Measurements from ENCODE around the gene DOCK8. TPM values are rescaled to one million over a fixed set of nuclear protein-coding genes. Genes with fewer than 3 reads are reported as not detected.

Gene DOCK8
- polyA plus RNA-seq, 1 donor (not counting 4 experiments of a cell fraction or from before 2014, with no cell fraction given): 1.5 TPM

- FAIRE-seq (peak; percentile 17), DNase-seq (ENCODE audit: low read depth, low spot score) (no peak)
- Histone ChIP-seq H3K36me3 (ENCODE audit: control insufficient read depth in 2 of 2, extremely low read depth in 1 of 2, insufficient read depth in 2 of 2, low read length in 2 of 2) (peaks cover 0 to 2% of the 10 kb centered on the region in 2 experiments), H4K20me1 (ENCODE audit: control insufficient read depth, extremely low read depth, insufficient read depth, low read length) (no peaks in the 10 kb centered on the region), H3K27ac (ENCODE audit: control insufficient read depth, insufficient read depth, low read length) (no peak overlapping the region), H3K4me2 (ENCODE audit: control insufficient read depth, extremely low read depth, insufficient read depth, low read depth, low read length) (no peak overlapping the region), H3K9me3 (ENCODE audit: control insufficient read depth, low read depth, low read length) (no peaks in the 10 kb centered on the region), H3K9ac (ENCODE audit: control insufficient read depth, extremely low read depth, insufficient read depth, low read length) (no peak overlapping the region), H3K9me1 (ENCODE audit: control insufficient read depth, extremely low read depth, insufficient read depth, low read length) (no peaks in the 10 kb centered on the region), H2AFZ (ENCODE audit: control insufficient read depth, low read length) (no peak overlapping the region), H3K27me3 (ENCODE audit: control insufficient read depth, extremely low read depth, insufficient read depth, low read length) (no peaks in the 10 kb centered on the region), H3K4me1 (ENCODE audit: control insufficient read depth, extremely low read depth, insufficient read depth, low read length) (no peaks in the 10 kb centered on the region), H3K79me2 (ENCODE audit: control insufficient read depth, insufficient read depth, low read length) (peaks cover 80% of the 10 kb centered on the region), H3K4me3 (ENCODE audit: control insufficient read depth in 2 of 3, extremely low read depth in 1 of 3, insufficient read depth in 2 of 3, low read depth in 1 of 3, low read length in 3 of 3) (no peak overlapping the region)
- dilution Hi-C loops (cut with MboI; ENCODE audit: extremely low pct_ligation_motif_present, low sequenced_read_pairs): no loop called here
- TF ChIP-seq EZH2 (IDR thresholded peaks at IDR 0.05; ENCODE audit: low read length) (no peak), CTCF (optimal IDR thresholded peaks at IDR 0.05 in 1 of 3, IDR thresholded peaks at IDR 0.05 in 1 of 3, conservative IDR thresholded peaks at IDR 0.05 in 1 of 3; ENCODE audit: extremely low read depth in 1 of 3, insufficient read depth in 2 of 3, low read length in 3 of 3) (no peak)
These were observed 297.2 kb downstream of the DOCK8 start for GRCh38 chr9:511861-512260.

GRCh38 chr9:512555-513272 lies 298.0 kb downstream of the DOCK8 start:
- dilution Hi-C loops (cut with MboI; ENCODE audit: extremely low pct_ligation_motif_present, low sequenced_read_pairs): no loop called here
- peaks cover 82% of the 10 kb centered on the region for H3K79me2 ChIP-seq (ENCODE audit: control insufficient read depth, insufficient read depth, low read length)
- no peaks in the 10 kb centered on the region for H3K9me1 ChIP-seq (ENCODE audit: control insufficient read depth, extremely low read depth, insufficient read depth, low read length)
- H2AFZ ChIP-seq (ENCODE audit: control insufficient read depth, low read length): no peak overlapping the region
- no peaks in the 10 kb centered on the region for H3K9me3 ChIP-seq (ENCODE audit: control insufficient read depth, low read depth, low read length)
- no peaks in the 10 kb centered on the region for H3K4me1 ChIP-seq (ENCODE audit: control insufficient read depth, extremely low read depth, insufficient read depth, low read length)
- no peak overlapping the region for H3K4me3 ChIP-seq (ENCODE audit: control insufficient read depth in 2 of 3, extremely low read depth in 1 of 3, insufficient read depth in 2 of 3, low read depth in 1 of 3, low read length in 3 of 3)
- FAIRE-seq (no peak), DNase-seq (ENCODE audit: low read depth, low spot score) (no peak)
- H3K4me2 ChIP-seq (ENCODE audit: control insufficient read depth, extremely low read depth, insufficient read depth, low read depth, low read length): no peak overlapping the region
- TF ChIP-seq EZH2 (IDR thresholded peaks at IDR 0.05; ENCODE audit: low read length) (no peak), CTCF (optimal IDR thresholded peaks at IDR 0.05 in 1 of 3, IDR thresholded peaks at IDR 0.05 in 1 of 3, conservative IDR thresholded peaks at IDR 0.05 in 1 of 3; ENCODE audit: extremely low read depth in 1 of 3, insufficient read depth in 2 of 3, low read length in 3 of 3) (no peak)
- no peaks in the 10 kb centered on the region for H3K27me3 ChIP-seq (ENCODE audit: control insufficient read depth, extremely low read depth, insufficient read depth, low read length)
- no peak overlapping the region for H3K27ac ChIP-seq (ENCODE audit: control insufficient read depth, insufficient read depth, low read length)
- H3K36me3 ChIP-seq (ENCODE audit: control insufficient read depth in 2 of 2, extremely low read depth in 1 of 2, insufficient read depth in 2 of 2, low read length in 2 of 2): peaks cover 0 to 2% of the 10 kb centered on the region in 2 experiments
- no peak overlapping the region for H3K9ac ChIP-seq (ENCODE audit: control insufficient read depth, extremely low read depth, insufficient read depth, low read length)
- no peaks in the 10 kb centered on the region for H4K20me1 ChIP-seq (ENCODE audit: control insufficient read depth, extremely low read depth, insufficient read depth, low read length)

Other genes starting within 250 kb of the DOCK8 start
- gene WASHC1, start 185.4 kb upstream of the DOCK8 start, polyA plus RNA-seq: 5.3 to 12.3 TPM (median 7.7 TPM) in 3 replicates
- 0.17 to 0.22 TPM (median 0.18 TPM) in 3 replicates for gene FOXD4, start 96.4 kb upstream of the DOCK8 start, polyA plus RNA-seq
- gene ZNG1A, start 35.8 kb upstream of the DOCK8 start, polyA plus RNA-seq: 27.4 to 50.0 TPM (median 32.8 TPM) in 3 replicates